CD4-positive, alpha-beta T cell treated with Interleukin-21 for 1 hour (primary cell): ENCODE measurements around the gene SLCO4C1.

Experiments
- DNase-seq: peaks from one replicate; pipeline ENCODE4 v3.0.0-alpha.2; 2020

Gene SLCO4C1

DNA sequence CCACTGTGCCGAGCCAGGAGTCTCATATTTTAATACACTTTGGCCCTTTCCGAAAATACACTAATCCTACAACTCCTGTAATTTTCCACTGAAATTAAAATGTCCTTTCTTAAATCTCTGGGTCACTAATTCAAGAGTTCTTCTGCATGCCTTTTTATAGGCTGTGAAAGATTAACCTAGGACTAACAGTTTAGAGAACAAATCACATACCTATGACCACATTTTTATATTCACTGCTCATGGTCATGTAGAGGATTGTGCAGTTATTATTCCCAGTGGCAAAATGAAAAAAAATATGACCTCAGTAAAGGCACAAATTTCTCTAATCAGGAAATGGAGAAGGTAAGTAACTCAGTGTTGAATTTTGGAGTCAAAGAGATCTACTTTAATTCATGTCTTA, 33.4 kb downstream of the SLCO4C1 start:
- no peak for DNase-seq

DNA sequence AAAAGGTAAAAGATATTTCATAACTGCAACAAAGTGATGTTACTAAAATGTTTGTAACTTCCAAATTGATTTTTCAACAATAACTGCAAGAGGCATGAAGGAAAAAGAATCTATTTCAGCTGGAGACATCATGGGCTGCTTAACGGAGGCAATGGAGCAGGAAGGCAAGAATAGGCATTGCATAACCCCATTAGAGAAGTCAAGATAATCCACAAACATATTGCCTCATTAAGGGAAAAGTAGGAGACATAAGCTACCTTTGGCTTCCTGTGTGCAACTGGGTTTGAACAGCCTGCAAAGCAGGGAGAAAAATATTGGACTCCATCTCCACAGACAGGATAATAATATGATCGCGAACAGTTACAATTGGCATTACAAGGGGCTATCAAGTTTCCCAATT, 46.7 kb downstream of the SLCO4C1 start:
- DNase-seq, result no peak

DNA sequence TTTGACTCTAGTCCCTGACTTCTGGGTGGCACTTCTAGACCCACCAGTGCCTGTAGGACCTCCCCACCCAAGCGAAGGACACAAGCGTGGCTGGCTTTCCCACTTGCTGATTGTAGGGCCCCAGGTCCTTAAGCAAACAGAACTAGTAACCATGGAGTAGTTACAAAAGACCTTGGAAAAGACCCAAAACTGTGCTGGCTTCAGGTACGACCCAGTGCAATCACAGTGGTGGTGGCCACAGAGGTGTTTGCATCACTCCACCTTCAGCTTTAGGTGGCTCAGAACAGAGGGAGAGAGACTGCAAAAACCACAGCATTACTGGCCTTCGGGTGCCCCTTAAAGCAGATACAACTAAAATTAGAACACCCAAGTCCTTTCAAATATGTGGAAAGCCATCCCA, 52.9 kb downstream of the SLCO4C1 start:
- DNase-seq, result no peak

DNA sequence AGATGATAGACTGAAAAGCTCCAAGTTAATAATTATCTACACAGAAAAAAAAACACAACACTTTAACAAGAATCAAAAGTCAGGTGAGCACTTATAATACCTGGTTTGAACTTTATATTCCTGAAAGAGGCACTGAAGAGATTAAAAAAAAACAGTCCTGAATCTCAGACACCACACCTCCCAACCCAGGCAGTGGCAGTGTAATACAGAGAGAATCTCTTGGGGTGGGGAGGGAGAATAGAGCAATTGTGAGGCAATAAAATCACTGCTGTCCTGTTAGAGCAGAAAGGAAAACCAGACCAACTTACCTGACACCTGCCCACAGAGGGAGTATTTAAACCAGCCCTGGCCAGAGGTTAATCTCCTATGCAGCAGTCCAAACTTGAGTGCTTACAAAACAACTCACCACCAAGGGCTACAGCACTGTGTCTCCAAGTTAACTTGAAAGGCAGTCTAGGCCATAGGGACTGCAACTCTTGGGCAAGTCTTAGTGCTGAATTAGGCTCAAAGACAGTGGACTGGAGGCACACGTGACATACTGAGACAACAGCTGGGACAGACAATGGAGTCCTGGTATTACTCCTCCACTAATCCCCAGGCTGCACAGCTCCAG, 54.2 kb downstream of the SLCO4C1 start:
- no peak for DNase-seq

DNA sequence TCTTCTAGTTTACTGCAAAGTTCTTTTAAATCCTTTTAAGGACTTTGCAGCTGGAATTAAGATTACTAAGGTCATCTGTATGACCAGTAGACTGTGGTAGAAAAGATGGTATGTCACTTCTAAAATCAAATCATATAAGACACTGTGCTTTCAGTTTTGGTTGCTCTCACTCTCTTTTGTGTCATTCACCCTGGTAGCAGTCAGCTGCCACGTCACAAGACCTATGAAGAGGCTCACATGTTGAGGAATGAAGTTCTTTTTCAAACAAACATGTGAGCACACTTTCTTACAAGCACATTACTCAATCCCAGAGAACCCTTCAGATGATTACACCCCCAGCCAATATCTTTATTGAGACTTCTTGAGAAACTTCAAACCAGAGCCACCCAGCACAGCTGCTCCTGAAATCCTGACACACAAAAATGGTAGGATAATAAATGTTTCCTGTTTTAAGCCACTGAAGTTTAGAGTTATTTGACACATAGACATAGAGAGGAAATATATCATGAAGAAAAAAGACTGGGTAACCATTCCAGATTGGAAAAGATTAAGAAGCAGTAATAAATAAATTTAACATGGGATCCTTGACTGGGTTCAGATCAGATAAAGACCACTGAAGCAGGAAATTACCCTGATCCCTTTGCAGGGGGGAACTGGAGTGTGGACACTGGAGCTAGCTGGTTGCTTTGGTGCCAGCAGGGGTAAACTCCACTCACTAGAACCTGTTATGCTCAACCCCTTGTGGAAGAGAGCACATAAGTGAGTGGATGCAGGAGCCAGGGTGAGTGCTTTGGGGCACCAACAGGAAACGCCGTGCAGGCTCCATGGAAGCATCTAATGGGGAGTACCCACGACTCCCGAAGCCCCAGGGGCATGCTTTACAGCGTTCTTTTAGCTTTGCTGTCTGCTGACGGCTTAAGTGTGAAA, 64.1 kb downstream of the SLCO4C1 start:
- no peak for DNase-seq

DNA sequence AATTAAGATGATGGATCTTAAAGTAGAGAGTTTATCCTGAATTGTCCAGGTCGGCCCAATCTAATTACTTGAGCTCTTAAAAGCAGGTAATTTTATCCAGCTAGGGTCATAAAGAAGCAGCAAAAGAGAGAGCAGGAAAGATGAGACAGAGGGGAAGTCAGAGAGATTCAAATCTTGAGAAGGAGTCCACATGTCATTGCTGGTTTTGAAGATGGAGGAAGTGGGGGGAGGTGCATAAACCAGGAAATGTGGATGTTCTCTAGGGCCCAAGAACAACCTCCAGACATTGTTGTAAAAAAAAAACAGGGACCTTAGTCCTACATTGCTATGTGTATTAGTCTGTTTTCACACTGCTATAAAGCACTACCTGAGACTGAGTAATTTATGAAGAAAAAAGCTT, 66.4 kb downstream of the SLCO4C1 start:
- no peak for DNase-seq

DNA sequence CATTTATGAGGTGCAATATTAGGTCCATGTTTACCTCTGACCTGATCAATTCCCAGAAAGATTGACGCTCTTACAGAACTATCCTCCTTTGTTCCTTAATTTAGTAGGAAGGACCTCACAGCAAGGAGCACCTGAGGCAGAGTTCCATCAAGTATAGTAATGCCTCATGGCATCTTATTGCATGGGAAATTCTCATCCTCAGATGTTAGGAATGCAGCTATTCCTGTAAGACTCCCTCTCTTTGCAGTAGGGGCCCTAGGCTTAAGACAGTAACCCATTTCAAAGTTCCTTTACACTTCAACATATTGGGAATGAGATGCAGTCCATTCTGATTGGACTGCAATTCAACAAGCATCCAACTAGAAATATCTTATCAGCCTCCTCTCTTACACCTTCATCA, 69.8 kb downstream of the SLCO4C1 start:
- no peak for DNase-seq

DNA sequence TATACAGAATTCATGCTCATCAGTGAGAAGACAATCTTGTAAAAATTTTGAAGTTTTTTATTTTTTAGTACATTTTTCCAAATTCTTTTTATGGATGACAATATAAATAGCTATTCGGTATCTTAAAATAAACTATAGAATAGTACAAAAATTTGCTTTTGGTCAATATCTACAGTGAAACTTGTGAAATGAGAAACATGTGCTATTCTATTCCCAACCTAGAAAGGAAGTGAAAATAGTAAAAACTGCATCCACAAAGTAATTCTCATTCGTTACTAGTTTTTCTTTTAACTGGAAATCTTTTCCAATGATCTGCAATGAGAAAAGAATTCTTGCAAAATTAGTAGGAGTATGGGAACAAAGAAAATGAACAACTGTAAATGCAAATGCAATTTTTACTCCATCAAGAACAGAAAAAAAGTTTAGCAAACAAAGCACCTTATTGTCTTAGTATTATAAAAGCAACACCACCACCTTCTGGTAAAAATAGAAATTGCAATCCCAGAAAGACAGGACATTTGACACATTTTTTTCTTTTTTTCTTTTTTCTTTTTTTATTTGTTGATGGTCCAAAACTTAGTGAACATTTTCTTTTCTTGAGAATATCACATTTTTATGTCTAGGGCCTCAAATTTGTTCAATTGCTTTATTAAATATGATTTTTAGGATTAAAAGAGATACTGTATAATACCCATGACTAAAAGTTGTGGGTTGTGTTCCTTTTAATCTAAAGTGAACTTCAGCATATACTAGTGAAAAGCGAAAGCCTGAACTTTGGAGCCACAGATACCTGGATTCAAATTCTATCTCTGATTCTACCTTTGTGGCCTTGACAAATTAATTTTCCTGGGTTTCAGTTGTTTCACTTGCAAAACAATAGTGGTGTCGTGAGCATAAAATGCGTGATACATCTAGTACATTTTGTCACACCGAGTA, 72.3 kb downstream of the SLCO4C1 start:
- DNase-seq, result peak; percentile 48

DNA sequence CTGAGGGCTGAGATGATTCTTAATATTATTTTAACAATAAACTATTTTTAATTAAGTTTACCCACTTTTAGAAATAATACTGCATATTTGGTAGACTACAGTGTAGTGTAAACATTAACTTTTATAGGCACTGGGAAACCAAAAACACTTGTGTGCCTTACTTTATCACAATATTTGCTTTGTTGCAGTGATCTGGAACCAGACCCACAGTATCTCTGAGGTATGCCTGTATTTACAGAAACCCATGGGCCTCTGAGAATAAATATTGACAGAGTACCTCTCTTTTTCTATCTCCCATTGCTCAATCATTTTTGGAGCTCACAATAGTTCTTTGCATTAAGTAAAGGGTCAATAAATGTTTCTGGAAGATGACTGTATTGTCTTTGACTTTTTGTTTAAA, 73.3 kb downstream of the SLCO4C1 start:
- no peak for DNase-seq

DNA sequence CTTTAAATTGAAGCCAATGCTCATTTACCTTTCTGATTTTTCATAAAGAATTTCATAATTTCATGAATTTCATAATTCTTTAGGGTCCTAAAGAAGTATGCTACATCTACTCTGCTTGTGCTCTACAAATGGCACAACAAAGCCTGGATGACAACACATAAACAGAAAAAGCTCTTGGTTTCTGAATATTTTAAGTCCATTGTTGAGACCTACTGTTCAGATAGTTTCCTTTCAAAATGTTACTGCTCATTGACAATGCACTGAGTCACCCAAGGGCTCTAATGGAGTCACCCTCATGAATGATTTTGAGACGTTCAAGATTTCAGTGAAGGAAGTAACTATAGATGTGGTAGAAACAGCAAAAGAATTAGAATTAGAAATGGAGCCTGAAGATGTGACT, 74.1 kb downstream of the SLCO4C1 start:
- no peak for DNase-seq

DNA sequence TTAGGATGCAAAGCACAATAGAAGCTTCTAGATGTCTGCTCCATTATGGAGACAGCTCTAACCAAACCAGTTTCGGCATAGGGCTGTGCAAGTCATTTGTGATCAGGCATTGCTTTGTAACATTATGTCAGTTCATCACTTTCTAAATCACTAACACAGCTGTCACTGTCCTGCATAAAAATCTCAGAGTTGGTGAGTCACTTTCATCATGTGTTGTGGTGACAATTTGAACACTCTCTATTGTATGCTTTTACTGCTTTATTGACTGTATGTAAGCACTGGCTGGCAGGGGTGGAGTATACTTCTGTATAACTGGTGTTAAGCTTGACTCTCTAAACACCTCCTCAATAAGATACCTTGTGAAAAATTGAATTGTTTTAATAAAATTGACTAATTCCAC, 77.9 kb downstream of the SLCO4C1 start:
- no peak for DNase-seq

DNA sequence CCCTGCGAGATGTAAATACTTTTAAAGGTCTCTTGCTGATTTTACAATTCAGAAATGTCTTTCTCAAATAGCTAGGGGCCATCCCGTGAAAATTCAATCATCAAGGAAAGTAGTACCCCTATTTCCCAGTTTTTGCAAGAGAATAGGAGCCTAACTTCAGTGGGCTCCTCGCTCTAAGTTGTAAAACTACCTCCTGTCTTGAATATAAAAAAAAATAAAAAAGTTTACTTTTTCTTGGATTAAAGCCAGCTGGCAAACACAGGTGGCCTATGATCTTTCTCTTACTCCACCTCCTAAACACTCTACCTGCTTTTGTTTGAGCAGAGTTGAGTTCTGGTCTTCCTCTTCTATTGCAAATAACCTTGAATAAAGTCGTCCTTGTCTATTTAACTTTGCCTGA, 79.4 kb downstream of the SLCO4C1 start:
- no peak for DNase-seq

DNA sequence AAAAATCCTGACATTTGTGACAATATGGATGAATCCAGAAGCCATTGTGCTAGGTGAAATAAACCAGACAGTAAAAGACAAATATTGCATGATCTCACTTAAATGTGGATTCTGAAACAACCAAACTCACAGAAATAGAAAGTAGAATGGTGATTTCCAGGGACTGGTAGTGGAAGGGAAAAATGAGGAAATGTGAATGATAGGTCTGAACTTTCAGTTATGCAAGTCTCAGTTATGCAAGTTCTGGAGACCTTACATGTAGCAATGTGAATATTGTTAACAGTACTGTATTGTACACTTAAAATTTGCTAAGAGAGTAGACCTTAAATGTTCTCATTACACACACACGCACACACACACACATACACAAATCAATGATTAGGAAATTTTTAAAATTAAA, 84.9 kb downstream of the SLCO4C1 start:
- DNase-seq, result no peak

DNA sequence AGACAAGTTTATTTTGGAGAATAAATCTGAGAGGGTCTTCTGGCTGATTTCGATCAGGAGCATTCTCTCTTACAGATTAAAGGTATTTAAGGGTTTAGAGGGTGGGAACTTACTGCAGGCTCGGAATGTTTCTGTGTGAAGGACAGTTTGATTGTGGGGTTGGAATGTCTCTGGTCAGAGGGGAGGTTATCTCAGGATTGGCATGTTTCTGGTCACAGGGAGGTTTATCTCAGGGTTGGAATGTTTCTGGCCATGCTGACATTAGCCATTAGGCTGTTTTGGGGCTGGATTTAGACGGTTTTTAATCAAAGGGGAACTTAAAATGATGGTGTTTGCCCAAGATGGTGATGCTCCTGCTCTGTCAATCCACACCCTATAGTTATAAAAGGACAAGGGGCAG, 95.2 kb downstream of the SLCO4C1 start:
- DNase-seq, result no peak

DNA sequence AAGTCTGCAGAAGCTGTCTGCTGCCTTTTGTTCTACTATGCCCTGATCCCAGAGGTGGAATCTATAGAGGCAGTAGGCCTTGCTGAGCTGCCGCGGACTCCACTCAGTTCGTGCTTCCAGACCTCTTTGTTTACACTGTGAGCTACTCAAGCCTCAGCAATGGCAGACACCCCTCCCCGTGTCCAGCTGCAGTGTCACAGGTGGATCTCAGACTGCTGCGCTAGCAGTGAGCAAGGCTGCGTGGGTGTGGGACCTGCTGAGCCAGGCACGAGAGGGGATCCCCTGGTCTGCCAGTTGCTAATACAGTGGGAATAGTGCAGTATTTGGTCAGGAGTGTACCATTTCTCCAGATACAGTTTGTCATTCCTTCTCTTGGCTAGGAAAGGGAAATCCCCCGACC, 99.6 kb downstream of the SLCO4C1 start:
- DNase-seq, result no peak
